Umbilical cord (tissue), 2 donors: Measurements from ENCODE around the gene WWC2. TPM values are rescaled to one million over a fixed set of nuclear protein-coding genes. Genes with fewer than 3 reads are reported as not detected.
"Not testable (repeated sequence)": the region's sequence is repeated elsewhere in the genome, so short reads cannot be mapped to it uniquely, and the experiment has no call there.

Source experiments
- DNase-seq: peaks from one replicate; pipeline ENCODE4 v3.0.0-alpha.2; 2015; ENCODE audit warnings: low spot score
- total RNA-seq: library from RNA; depleted of rRNA; stranded (reverse); fragments of >200 nt; gene quantifications from one replicate; pipeline ENCODE4 v1.2.3, GENCODE V29; 2014; ENCODE audit warnings: low replicate concordance; ENCODE audit not compliant: insufficient read depth

Gene WWC2
- total RNA-seq, 1 donor from 2014 or later, result 36.8 TPM

DNA sequence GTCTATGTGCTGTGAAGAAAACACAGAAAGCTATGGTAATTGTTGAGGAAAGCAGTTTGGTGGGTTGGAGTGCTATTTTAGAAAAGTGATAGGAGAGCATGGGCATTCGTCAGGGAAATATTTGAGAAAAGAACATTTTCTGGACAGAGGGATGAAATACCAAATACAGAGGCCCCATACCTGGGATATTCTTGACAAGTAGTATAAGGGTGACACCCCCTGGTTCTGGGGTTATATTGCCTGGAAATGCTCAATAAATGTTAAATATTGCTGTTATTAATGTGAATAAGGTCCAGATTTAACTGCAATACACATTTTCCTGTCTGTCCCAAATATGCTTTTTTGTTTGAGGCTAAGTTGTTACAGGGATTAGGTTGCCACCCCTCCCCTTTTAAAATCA lies 42.9 kb downstream of the WWC2 start:
- no peak for DNase-seq

DNA sequence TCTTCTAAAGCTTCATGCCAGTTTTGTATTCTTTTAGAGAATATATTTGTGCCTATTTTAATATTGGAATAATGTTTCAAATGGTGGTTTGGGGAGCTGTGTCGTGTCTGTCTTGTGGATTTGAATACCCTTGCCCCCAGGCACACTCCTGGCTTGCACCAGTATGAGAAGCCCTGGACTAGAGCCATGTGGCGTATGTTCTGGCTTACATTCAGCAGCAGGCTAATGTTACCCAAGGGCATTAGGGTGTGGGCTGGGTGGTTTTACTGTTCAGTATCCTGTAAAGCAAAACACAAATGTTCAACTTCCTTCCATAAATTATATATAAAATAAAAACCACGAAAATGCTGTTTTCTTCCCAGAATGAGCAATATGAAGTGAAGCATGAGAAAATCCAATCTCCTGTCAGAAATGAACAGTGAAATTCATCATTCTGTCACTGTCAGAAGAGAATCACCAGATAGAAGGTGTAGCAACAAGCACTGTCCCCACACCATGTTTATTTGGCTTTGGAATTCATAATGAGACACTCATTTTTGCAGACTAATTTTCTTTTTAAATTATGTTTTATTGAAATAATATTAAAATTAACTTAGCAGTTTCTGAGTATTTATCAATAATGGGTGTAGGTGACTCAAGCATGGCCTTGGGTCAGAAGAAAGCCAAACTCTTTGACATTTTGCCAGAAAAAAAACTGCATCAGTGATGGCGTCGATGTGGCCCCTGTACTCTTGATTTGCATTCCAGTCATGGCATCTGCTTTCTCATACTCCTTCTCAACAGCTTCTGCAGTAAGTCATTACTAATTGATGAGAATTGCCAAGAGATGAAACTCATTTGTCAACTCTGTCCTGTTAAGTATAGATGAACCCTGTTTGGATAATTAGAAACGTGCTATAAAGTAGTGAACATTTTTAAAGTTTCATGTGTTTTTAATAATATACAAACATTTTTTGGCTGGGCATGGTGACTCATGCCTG lies 43.8 kb downstream of the WWC2 start:
- peak; percentile 63 for DNase-seq

DNA sequence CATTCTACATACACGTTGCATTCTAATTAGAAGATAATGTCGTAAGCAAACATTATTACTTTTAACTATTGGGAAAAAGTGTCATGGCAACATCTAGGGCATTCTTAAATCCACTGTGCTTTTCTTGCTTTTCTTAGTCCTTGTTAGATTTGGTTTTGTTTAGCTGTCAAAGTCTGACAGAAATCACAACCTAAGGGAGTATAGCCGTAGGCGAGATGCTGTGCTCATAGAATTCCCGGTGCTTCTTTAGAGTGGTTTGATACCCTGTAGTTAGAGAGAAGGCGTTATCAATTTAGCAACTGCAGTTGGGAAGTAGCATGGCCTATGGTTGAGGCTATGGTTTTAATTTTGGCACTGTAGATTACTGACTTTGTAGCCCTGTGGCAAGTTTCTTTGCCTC lies 45.7 kb downstream of the WWC2 start:
- no peak for DNase-seq

DNA sequence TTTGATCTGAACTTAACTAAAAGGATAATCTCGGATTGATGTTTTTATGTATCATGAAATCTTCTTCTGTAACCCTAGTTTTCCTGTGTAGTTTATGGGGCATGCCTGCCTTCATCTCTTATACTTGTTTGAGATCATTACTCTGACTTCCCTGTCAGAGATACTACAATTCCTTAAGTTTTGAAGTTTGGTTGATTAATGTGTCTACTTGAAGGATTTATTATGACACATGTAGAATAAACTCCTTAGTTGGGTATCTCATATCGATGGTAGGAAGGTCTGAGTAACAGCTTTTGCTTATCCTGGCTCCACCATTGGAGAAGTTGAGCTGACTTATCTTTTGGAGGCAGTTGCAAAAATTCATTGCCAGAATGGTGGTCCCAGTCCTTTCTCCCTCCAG lies 46.7 kb downstream of the WWC2 start:
- DNase-seq, result no peak

GRCh38 chr4:183146478-183146877 lies 47.4 kb downstream of the WWC2 start:
- no peak for DNase-seq

- DNase-seq, result no peak
These were observed 48.1 kb downstream of the WWC2 start for GRCh38 chr4:183147196-183147595.

GRCh38 chr4:183147983-183148382 lies 48.9 kb downstream of the WWC2 start:
- no peak for DNase-seq

DNA sequence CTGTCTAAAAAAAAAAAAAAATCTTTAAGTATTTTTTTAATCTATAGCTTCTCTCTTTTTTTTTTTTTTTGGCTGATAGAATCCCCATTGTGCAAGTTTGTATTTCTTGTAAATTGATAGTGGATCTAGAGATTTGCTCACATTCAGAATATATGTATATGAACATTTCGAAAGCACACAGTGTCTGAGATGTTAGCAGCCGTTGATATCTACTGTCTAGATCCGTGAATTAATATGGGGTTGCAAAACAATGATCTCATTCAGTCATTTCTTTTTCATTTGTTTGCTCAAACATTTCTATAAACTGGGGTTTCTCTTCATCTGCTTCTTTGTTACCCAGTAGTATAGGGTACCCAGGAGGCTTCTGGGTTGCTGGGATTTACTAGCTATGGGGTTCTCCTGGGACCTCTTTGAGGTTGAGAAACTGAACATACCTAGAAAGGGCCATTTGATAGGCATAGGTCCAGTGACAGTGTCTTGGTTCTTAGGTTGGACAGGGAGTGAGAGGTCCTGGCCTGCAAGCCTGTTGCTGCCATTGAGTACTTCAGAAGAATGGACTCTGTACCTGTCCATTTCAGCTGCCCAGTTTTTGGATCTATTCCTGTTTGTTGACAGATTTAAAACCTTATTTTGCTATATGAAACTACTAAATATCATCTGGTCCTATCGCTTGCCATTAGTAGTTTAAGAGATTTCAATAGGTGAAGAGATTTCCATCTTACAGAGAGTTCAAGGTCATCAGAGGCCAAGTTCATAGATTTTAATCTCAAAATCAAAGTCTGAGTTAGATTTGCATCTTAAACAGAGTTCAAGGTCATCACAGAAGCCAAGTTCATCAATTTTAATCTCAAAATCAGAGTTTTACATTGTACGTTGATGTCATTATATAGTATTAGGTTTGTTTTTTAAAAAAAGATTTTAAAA lies 50.8 kb downstream of the WWC2 start:
- DNase-seq, result no peak

DNA sequence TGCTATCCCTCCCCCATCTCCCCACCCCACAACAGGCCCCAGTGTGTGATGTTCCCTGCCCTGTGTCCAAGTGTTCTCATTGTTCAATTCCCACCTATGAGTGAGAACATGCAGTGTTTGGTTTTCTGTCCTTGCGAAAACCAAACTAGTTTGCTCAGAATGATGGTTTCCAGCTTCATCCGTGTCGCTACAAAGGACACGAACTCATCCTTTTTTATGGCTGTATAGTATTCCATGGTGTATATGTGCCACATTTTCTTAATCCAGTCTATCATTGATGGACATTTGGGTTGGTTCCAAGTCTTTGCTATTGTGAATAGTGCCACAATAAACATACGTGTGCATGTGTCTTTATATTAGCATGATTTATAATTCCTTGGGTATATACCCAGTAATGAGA lies 51.6 kb downstream of the WWC2 start:
- DNase-seq, result not testable (repeated sequence)

GRCh38 chr4:183152232-183152631 lies 53.2 kb downstream of the WWC2 start:
- not testable (repeated sequence) for DNase-seq

DNA sequence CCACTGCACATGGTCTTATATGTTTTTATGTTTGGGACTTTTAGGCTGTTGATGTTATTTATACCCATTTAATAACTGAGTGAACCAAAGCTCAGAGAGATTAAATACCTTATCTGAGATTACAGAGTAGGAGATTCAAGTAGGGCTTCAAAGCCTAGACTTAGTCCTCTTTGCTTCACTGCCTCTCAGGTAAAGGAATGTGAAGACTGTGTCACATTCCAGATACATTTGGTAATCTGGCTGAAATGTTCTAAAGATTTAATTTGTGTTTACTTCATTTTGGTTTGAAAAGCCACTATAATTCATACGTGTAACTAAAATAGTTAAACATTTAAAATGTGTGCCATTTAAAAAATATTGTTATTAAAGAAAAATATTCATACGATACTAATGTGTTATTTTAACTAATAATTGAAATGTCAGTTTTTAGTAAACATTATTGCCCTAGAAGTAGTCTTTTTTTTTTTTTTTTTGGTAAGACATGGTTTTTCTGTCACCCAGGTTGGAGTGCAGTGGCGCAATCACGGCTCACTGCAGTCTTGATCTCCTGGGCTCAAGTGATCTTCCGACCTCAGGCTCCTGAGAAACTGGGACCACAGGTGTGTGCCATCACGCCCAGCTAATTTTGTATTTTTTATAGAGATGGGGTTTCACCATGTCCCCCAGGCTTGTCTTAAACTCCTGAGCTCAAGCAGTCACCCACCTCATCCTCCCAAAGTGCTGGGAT lies 54.3 kb downstream of the WWC2 start:
- no peak for DNase-seq

GRCh38 chr4:183154701-183155391 lies 55.8 kb downstream of the WWC2 start:
- DNase-seq, result no peak

DNA sequence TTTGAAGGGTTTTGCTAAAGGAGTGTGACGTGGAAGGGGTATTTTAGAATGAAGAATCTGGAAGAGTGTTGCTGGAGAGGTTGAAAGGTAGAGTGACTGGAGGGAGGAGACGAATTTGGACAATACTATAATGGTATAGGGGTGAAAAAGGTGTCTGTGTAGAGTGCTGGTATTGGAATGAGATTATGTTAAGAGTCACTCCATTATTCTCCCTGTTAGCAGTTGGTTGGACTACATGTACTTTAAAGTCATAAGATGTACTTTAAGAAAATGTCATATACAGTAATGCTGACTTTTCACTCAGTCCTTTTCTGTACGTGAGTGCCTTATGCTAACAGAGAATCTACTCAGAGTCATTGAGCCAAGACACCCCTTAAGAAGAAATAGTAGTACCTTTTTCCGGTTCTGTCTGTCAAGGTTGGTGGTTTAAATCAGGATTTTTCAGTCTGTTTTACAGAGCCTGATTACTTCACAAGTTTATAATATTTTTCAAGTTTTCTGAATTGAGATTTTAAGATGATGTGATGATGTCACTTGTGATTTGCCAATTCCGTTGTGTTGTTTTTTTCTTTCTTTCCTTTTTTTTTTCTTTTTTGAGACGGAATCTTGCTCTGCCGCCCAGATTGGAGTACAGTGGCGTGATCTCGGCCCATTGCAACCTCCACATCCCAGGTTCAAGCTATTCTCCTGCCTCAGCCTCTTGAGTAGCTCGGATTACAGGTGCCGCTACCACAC lies 56.6 kb downstream of the WWC2 start:
- DNase-seq, result no peak

- no peak for DNase-seq
These were observed 58.2 kb downstream of the WWC2 start for GRCh38 chr4:183157215-183157614.

GRCh38 chr4:183158062-183158461 lies 59.0 kb downstream of the WWC2 start:
- DNase-seq, result no peak

GRCh38 chr4:183161630-183162029 lies 62.6 kb downstream of the WWC2 start:
- DNase-seq, result no peak

GRCh38 chr4:183163135-183163534 lies 64.1 kb downstream of the WWC2 start:
- DNase-seq, result no peak

DNA sequence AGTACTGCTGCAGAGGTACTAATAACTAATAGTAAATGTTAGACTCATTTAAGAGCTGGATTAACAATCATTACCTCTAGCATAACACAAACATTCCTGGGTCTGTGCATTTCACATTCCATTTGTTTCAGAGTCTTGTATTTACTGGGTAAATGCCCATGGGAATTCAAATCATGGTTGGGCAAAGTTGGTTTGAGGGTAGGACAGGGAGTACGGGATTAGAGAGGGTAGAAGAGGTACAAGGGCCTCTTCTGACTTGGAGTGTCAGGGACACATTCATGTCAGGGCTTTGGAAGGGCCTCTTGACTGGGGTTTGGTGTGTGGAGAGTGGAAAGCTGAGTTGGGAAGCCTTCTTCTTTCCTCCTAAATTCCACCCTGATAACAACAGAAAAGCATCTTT lies 65.9 kb downstream of the WWC2 start:
- DNase-seq, result no peak

GRCh38 chr4:183165376-183165775 lies 66.3 kb downstream of the WWC2 start:
- DNase-seq, result peak; percentile 42

- DNase-seq, result no peak
These were observed 71.8 kb downstream of the WWC2 start for GRCh38 chr4:183170894-183171293.
